H1 (cell line): ENCODE data around the gene FRMD4B. TPM values are rescaled to one million over a fixed set of nuclear protein-coding genes. Genes with fewer than 3 reads are reported as not detected.

Experiments used
- CTCF ChIA-PET: fragments of 300-600 bp; sonication (Branson Sonifier 250); formaldehyde crosslinking; loops from one replicate; lab custom pipeline; 2021; ENCODE audit not compliant: partially characterized antibody; lab: Charles Lee
- POLR2A ChIA-PET: fragments of 300-600 bp; sonication (Branson Sonifier 250); formaldehyde crosslinking; loops from one replicate; lab custom pipeline; 2021; ENCODE audit warnings: inconsistent platforms; ENCODE audit not compliant: partially characterized antibody; lab: Charles Lee
- DNase-seq, 2 experiments: peaks; one replicate each; pipeline versions ENCODE4 v3.0.0 to v3.0.0-alpha.2; 2010 to 2022; ENCODE audit warnings: low spot score in 2 of 2, low read depth in 1 of 2, mixed read lengths in 1 of 2
- FAIRE-seq: peaks from 2 replicates; lab custom pipeline; 2011; peaks lifted over from hg19 to GRCh38; lab: Jason Lieb, UNC
- H2AFZ ChIP-seq: 2 replicates; pipeline ENCODE4 v1.8.1; 2012; ENCODE audit warnings: low read length, inconsistent platforms
- H2AK5ac ChIP-seq: 2 replicates; pipeline ENCODE4 v1.6.1; 2013; ENCODE audit warnings: low read depth, low read length
- H2BK120ac ChIP-seq: replicated peaks from 2 replicates; pipeline ENCODE3; 2013; ENCODE audit warnings: low read depth, low read length, inconsistent platforms
- H2BK12ac ChIP-seq: 2 replicates; pipeline ENCODE4 v1.6.1; 2013; ENCODE audit warnings: low read depth, low read length
- H2BK15ac ChIP-seq: 2 replicates; pipeline ENCODE4 v1.6.1; 2013; ENCODE audit warnings: low read length
- H2BK20ac ChIP-seq: 2 replicates; pipeline ENCODE4 v1.6.1; 2013; ENCODE audit warnings: low read length
- H2BK5ac ChIP-seq: 2 replicates; pipeline ENCODE4 v1.6.1; 2013; ENCODE audit warnings: low read depth, low read length
- H3K14ac ChIP-seq: 2 replicates; pipeline ENCODE4 v1.6.1; 2013; ENCODE audit warnings: inconsistent platforms; ENCODE audit not compliant: insufficient read length
- H3K18ac ChIP-seq: 2 replicates; pipeline ENCODE4 v1.6.1; 2013; ENCODE audit warnings: low read length; ENCODE audit errors: extremely low read depth
- H3K23ac ChIP-seq: 2 replicates; pipeline ENCODE4 v1.6.1; 2013; ENCODE audit warnings: inconsistent platforms; ENCODE audit not compliant: insufficient read length
- H3K23me2 ChIP-seq: 2 replicates; pipeline ENCODE4 v1.6.1; 2013; ENCODE audit warnings: low read depth, low read length
- H3K27ac ChIP-seq: 2 replicates; pipeline ENCODE4 v1.6.1; 2011; ENCODE audit warnings: low read depth, low read length, inconsistent platforms
- H3K27me3 ChIP-seq, 4 experiments: replicated peaks in 1 of 4; 1 replicate in 1 of 4; 2 replicates in 3 of 4; pipeline versions ENCODE4 v1.6.1 to v1.8.1; 2011 to 2013; ENCODE audit warnings: low read length in 3 of 4, mild to moderate bottlenecking in 3 of 4, inconsistent platforms in 2 of 4, mixed read lengths in 2 of 4, moderate library complexity in 1 of 4; ENCODE audit not compliant: control insufficient read depth in 3 of 4, insufficient read depth in 3 of 4; ENCODE audit errors: extremely low read depth in 1 of 4
- H3K36me3 ChIP-seq, 4 experiments: 2 replicates each; pipeline versions ENCODE4 v1.6.1 to v1.8.1; 2011 to 2013; ENCODE audit warnings: mild to moderate bottlenecking in 4 of 4, low read length in 3 of 4, moderate library complexity in 2 of 4, control low read depth in 1 of 4, inconsistent platforms in 1 of 4; ENCODE audit not compliant: insufficient read depth in 4 of 4, control insufficient read depth in 2 of 4
- H3K4ac ChIP-seq: replicated peaks from 2 replicates; pipeline ENCODE3; 2013; ENCODE audit warnings: low read length, low read depth, mixed read lengths, inconsistent platforms; ENCODE audit not compliant: insufficient read length
- H3K4me1 ChIP-seq, 4 experiments: replicated peaks in 1 of 4; 1 replicate in 1 of 4; 2 replicates in 3 of 4; pipeline versions ENCODE4 v1.6.1 to v1.8.1; 2011 to 2013; ENCODE audit warnings: low read length in 3 of 4, inconsistent platforms in 2 of 4, mixed read lengths in 1 of 4; ENCODE audit not compliant: insufficient read depth in 4 of 4, control insufficient read depth in 3 of 4
- H3K4me2 ChIP-seq, 2 experiments: 2 replicates each; pipeline versions ENCODE4 v1.6.1 to v1.8.1; 2011 to 2013; ENCODE audit warnings: low read depth in 2 of 2, low read length in 2 of 2, control low read depth in 1 of 2, inconsistent platforms in 1 of 2, mild to moderate bottlenecking in 1 of 2; ENCODE audit not compliant: insufficient read depth in 1 of 2
- H3K4me3 ChIP-seq, 4 experiments: fragments of 200-600, 300-600 bp in 1 of 4; sonication (generic), shearing (Covaris generic), sonication (Bioruptor Twin) in 1 of 4; 2 replicates each; pipeline versions ENCODE4 v1.5.1 to v1.8.1; 2011 to 2016; ENCODE audit warnings: low read length in 4 of 4, low read depth in 3 of 4, control low read depth in 2 of 4, inconsistent platforms in 2 of 4, mild to moderate bottlenecking in 2 of 4, mixed read lengths in 1 of 4, moderate library complexity in 1 of 4; ENCODE audit not compliant: insufficient read depth in 2 of 4; ENCODE audit errors: extremely low read depth in 1 of 4
- H3K56ac ChIP-seq: replicated peaks from 2 replicates; pipeline ENCODE3; 2013; ENCODE audit warnings: low read depth, mild to moderate bottlenecking, mixed read lengths, low read length, inconsistent platforms; ENCODE audit not compliant: insufficient read length
- H3K79me1 ChIP-seq: 2 replicates; pipeline ENCODE4 v1.6.1; 2013; ENCODE audit warnings: low read depth, low read length, control low read depth
- H3K79me2 ChIP-seq, 2 experiments: 2 replicates each; pipeline versions ENCODE4 v1.6.1 to v1.8.1; 2012 to 2013; ENCODE audit warnings: low read length in 2 of 2, mild to moderate bottlenecking in 2 of 2, inconsistent platforms in 1 of 2; ENCODE audit not compliant: insufficient read depth in 2 of 2, control insufficient read depth in 1 of 2
- H3K9ac ChIP-seq, 4 experiments: replicated peaks in 1 of 4; 1 replicate in 1 of 4; 2 replicates in 3 of 4; pipeline versions ENCODE4 v1.6.1 to v1.8.1; 2011 to 2013; ENCODE audit warnings: low read depth in 3 of 4, low read length in 3 of 4, control low read depth in 2 of 4, mild to moderate bottlenecking in 2 of 4, moderate library complexity in 2 of 4, inconsistent platforms in 1 of 4; ENCODE audit errors: extremely low read depth in 1 of 4
- H3K9me3 ChIP-seq, 2 experiments: 2 replicates each; pipeline versions ENCODE4 v1.6.1 to v1.8.1; 2012 to 2013; ENCODE audit warnings: mild to moderate bottlenecking in 2 of 2, moderate library complexity in 2 of 2, control low read depth in 1 of 2, inconsistent platforms in 1 of 2, low read depth in 1 of 2, low read length in 1 of 2, mixed read lengths in 1 of 2; ENCODE audit not compliant: insufficient read depth in 2 of 2
- H4K20me1 ChIP-seq, 2 experiments: replicated peaks in 1 of 2; 2 replicates each; pipeline versions ENCODE3 to v1.8.1; 2011 to 2013; ENCODE audit warnings: inconsistent platforms in 2 of 2, low read length in 2 of 2, mild to moderate bottlenecking in 1 of 2; ENCODE audit not compliant: insufficient read depth in 2 of 2, control insufficient read depth in 1 of 2
- H4K5ac ChIP-seq: 2 replicates; pipeline ENCODE4 v1.6.1; 2013; ENCODE audit warnings: low read length, low read depth, mixed read lengths, inconsistent platforms; ENCODE audit not compliant: insufficient read length
- H4K8ac ChIP-seq: 2 replicates; pipeline ENCODE4 v1.8.0; 2013; ENCODE audit warnings: mild to moderate bottlenecking, moderate library complexity, low read length, inconsistent platforms; ENCODE audit not compliant: insufficient read depth; ENCODE audit errors: extremely low read depth
- H4K91ac ChIP-seq: replicated peaks from 2 replicates; pipeline ENCODE3; 2013; ENCODE audit warnings: low read length, mixed read lengths, inconsistent platforms; ENCODE audit not compliant: insufficient read length
- EGR1 ChIP-seq: IDR thresholded peaks from 2 replicates; pipeline ENCODE4 v1.6.1; 2011; ENCODE audit warnings: low read depth, low read length, borderline replicate concordance
- GABPA ChIP-seq: IDR thresholded peaks from 2 replicates; pipeline ENCODE4 v1.6.1; 2011; ENCODE audit warnings: mild to moderate bottlenecking, low read length, moderate library complexity, borderline replicate concordance; ENCODE audit not compliant: insufficient read depth
- HDAC2 ChIP-seq, 2 experiments: fragments of 300-600 bp in 1 of 2; sonication (generic) in 1 of 2; IDR thresholded peaks; 2 replicates each; pipeline ENCODE4 v1.6.1; 2011 to 2012; ENCODE audit warnings: low read depth in 2 of 2, low read length in 2 of 2, mild to moderate bottlenecking in 2 of 2, moderate library complexity in 2 of 2, borderline replicate concordance in 1 of 2, inconsistent platforms in 1 of 2
- JUN ChIP-seq: IDR thresholded peaks from 2 replicates; pipeline ENCODE4 v1.6.1; 2011; ENCODE audit warnings: low read depth, mild to moderate bottlenecking, improper control_type of control experiment, low read length
- KDM5A ChIP-seq: fragments of 200-600 bp; IDR thresholded peaks from 2 replicates; pipeline ENCODE4 v1.7.1; 2012; ENCODE audit warnings: mild to moderate bottlenecking, low read length, inconsistent platforms, mixed read lengths
- MAFK ChIP-seq: IDR thresholded peaks from 2 replicates; pipeline ENCODE4 v1.6.1; 2012; ENCODE audit warnings: low read depth, mild to moderate bottlenecking, improper control_type of control experiment, low read length
- WGBS, 2 experiments: shearing (Covaris generic) in 1 of 2; methylation state at CpG; one replicate each; pipeline versions ENCODE4 v1.1.6 to v1.1.7; 2013 to 2015; ENCODE audit warnings: low lambda C conversion rate in 2 of 2, mixed read lengths in 2 of 2, inconsistent platforms in 1 of 2, low coverage in 1 of 2, missing lambda C conversion rate in 1 of 2; ENCODE audit not compliant: insufficient replicate concordance in 2 of 2, insufficient coverage in 1 of 2, insufficient read length in 1 of 2; ENCODE audit errors: extremely low coverage in 1 of 2, missing lambda C conversion rate in 1 of 2; 5-methylcytosine and 5-hydroxymethylcytosine counted together
- polyA plus RNA-seq, 7 experiments: library from polyadenylated mRNA; depleted of rRNA in 3 of 7; stranded (reverse) in 5 of 7; unstranded in 2 of 7; fragments of >200 nt in 5 of 7; fragments of 200-250 nt in 2 of 7; gene quantifications; 1 replicate in 5 of 7; 2 replicates in 1 of 7; 4 replicates in 1 of 7; pipeline versions ENCODE4 v1.2.1 to v1.2.3, GENCODE V29; 2011 to 2013; ENCODE audit warnings: missing spikeins in 2 of 7, mixed read lengths in 2 of 7
- total RNA-seq: library from RNA; stranded (reverse); fragmentation: NEBNext Ultra II Directional; extraction: Animal tissue kit (Norgen Biotek cat#: 25700); gene quantifications from 2 replicates; pipeline ENCODE4 v1.2.1, GENCODE V29; 2021

The FRMD4B gene
- total and polyA plus RNA-seq, 2 of the 8 experiments (the other 6 are each of a cell fraction or from before 2014, with no cell fraction given) = 2.7 to 7.2 TPM

DNA sequence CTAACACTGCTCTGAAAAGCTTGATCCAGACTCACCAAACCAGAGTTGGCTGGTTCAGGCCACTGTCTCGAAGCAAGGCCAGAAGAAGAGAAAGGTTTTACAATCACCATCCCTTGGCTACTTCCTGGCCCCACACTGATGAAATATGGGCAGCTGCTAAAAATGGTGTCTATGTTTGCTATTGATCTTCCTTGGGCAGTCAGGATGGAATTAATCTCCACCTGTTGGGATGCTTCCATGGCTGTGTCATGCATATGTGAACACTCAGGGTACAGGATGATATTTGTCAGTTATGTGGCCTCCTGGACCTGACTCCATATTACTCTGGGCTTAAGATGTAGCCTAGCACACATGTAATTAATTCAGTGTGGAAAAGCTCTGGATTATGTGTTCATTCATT lies 61.9 kb downstream of the FRMD4B start:
- Histone ChIP-seq H3K18ac (no peak overlapping the region), H2AFZ (no peak overlapping the region), H3K9me3 (no peaks in the 10 kb centered on the region), H3K27me3 (no peaks in the 10 kb centered on the region; a peak in 1 of 7 replicates), H2BK120ac (no peak overlapping the region), H2BK15ac (no peak overlapping the region), H3K4me1 (peaks cover 0 to 4% (median 0%) of the 10 kb centered on the region in 4 experiments; a peak in 1 of 7 replicates), H3K36me3 (no peaks in the 10 kb centered on the region), H2BK5ac (no peak overlapping the region), H3K79me2 (no peaks in the 10 kb centered on the region), H2BK20ac (no peak overlapping the region), H4K91ac (no peak overlapping the region), H3K9ac (no peak overlapping the region), H3K14ac (no peak overlapping the region), H3K56ac (no peak overlapping the region), H3K4me3 (no peak overlapping the region), H3K27ac (no peak overlapping the region), H3K79me1 (no peaks in the 10 kb centered on the region), H4K20me1 (peaks cover 0 to 2% of the 10 kb centered on the region in 2 experiments), H3K23me2 (no peaks in the 10 kb centered on the region), H4K5ac (no peak overlapping the region), H3K23ac (no peak overlapping the region), H2AK5ac (no peak overlapping the region), H3K4ac (no peak overlapping the region), H4K8ac (no peak overlapping the region), H2BK12ac (peak overlapping the region; percentile 52; the same call in 1 of the 2 replicates), H3K4me2 (no peak overlapping the region)
- ChIA-PET CTCF (interaction anchor here (0.6 to 8.9 kb wide), 36 partner anchors 8 to 623 kb away, joined by 3 to 95 read pairs (median 4); no protein-coding TSS in a partner anchor), POLR2A (no interaction called here)
- FAIRE-seq = no peak
- no peak for DNase-seq
- WGBS, 2 experiments = 79% methylated on average over 1 of the region's 1 CpG; no CpG with 5 or more reads in 1 of the 2 experiments
- no peak for TF ChIP-seq EGR1
- TF ChIP-seq MAFK = no peak
- no peak for TF ChIP-seq HDAC2 (IDR thresholded peaks at IDR 0.05; ENCODE audit: borderline replicate concordance in 1 of 2, low read depth in 2 of 2, low read length in 2 of 2)
- no peak for TF ChIP-seq GABPA
- no peak for TF ChIP-seq KDM5A
- TF ChIP-seq JUN = no peak
